Fibroblast of skin of abdomen (primary cell): ENCODE data around the gene NEK7.

Experiments used
- DNase-seq: peaks from one replicate; pipeline ENCODE4 v3.0.0-alpha.2; 2013

The NEK7 gene

GRCh38 chr1:198359024-198359653 lies 202.3 kb downstream of the NEK7 start:
- DNase-seq: no peak

GRCh38 chr1:198360208-198360729 lies 203.5 kb downstream of the NEK7 start:
- no peak for DNase-seq

GRCh38 chr1:198361237-198361767 lies 204.5 kb downstream of the NEK7 start:
- no peak for DNase-seq

GRCh38 chr1:198363625-198364151 lies 206.9 kb downstream of the NEK7 start:
- no peak for DNase-seq

GRCh38 chr1:198364471-198364870 lies 207.7 kb downstream of the NEK7 start:
- DNase-seq: no peak

GRCh38 chr1:198367296-198367695 lies 210.5 kb downstream of the NEK7 start:
- DNase-seq: no peak

- DNase-seq: no peak
Measured at GRCh38 chr1:198370996-198371395, 214.2 kb downstream of the NEK7 start.
